ENCODE results near the gene LUZP2. TPM values are rescaled to one million over a fixed set of nuclear protein-coding genes. Genes with fewer than 3 reads are reported as not detected.

The LUZP2 gene
- total and polyA plus RNA-seq, 2 donors: 0.41 to 26.4 TPM

- DNase-seq (ENCODE audit: extremely low spot score): no peak
- H3K36me3 ChIP-seq (ENCODE audit: insufficient read depth): no peaks in the 10 kb centered on the region
- H3K27ac ChIP-seq (ENCODE audit: low read depth): no peak overlapping the region
Measured at GRCh38 chr11:24781288-24781687, 284.4 kb downstream of the LUZP2 start.

GRCh38 chr11:24793479-24793878 lies 296.6 kb downstream of the LUZP2 start:
- no peak overlapping the region for H3K4me3 ChIP-seq (ENCODE audit: low read depth, low read length)
- no peaks in the 10 kb centered on the region for H3K4me1 ChIP-seq (ENCODE audit: insufficient read depth)
- no peak overlapping the region for H3K27ac ChIP-seq (ENCODE audit: low read depth)
- H3K36me3 ChIP-seq (ENCODE audit: insufficient read depth): no peaks in the 10 kb centered on the region
- no peak for DNase-seq (ENCODE audit: extremely low spot score)
- 49% methylated on average over 2 of the region's 2 CpGs for WGBS

More at GRCh38 chr11:24781288-24781687, 284.4 kb downstream of the LUZP2 start:
- no peak overlapping the region for H3K4me3 ChIP-seq (ENCODE audit: low read depth, low read length)
- H3K4me1 ChIP-seq (ENCODE audit: insufficient read depth): no peaks in the 10 kb centered on the region

DNA sequence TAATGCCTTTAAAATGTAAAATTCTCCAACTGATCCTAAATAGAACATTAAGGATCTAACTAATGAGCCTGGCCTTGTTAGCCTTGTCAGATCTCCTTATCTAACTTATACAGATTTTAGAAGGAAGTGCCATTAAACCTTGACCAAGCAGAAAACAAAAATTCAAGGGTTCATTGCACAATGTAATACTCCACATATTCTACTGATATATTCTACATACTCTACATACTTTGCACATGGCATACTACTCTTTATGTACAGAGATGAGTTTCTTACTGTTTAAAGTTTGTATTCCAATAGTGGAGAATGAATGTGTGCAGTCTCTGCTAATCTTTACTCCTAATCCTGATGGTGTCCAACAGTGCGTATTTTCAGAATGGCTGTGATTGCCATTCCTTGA lies 297.2 kb downstream of the LUZP2 start:
- 95% methylated on average over 1 of the region's 1 CpG for WGBS
- Histone ChIP-seq H3K4me1 (ENCODE audit: insufficient read depth) (no peaks in the 10 kb centered on the region), H3K4me3 (ENCODE audit: low read depth, low read length) (no peak overlapping the region), H3K36me3 (ENCODE audit: insufficient read depth) (no peaks in the 10 kb centered on the region), H3K27ac (ENCODE audit: low read depth) (no peak overlapping the region)
- DNase-seq (ENCODE audit: extremely low spot score): no peak

- no peak for DNase-seq (ENCODE audit: extremely low spot score)
Measured at GRCh38 chr11:24805671-24806070, 308.8 kb downstream of the LUZP2 start.

DNA sequence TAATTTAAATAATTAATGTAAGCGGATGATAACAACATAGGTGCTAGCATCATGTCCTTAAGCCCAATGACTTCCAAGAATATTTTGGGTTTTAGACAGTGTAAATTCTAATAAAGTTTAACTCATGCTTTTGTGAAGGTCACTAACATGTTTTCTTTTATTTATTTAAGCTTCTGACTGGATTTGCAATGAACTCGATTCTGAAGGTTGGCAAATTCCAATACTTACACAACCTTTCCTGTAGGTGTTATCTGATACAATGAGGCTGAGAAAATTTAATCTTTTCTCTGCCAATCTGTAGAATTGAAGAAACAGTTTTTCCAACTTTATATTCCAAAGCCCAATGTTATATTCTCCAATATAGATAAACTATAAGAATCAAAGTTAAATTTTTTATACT lies 311.3 kb downstream of the LUZP2 start:
- H3K27ac ChIP-seq (ENCODE audit: low read depth): no peak overlapping the region
- no peaks in the 10 kb centered on the region for H3K4me1 ChIP-seq (ENCODE audit: insufficient read depth)
- H3K36me3 ChIP-seq (ENCODE audit: insufficient read depth): no peaks in the 10 kb centered on the region
- no peak overlapping the region for H3K4me3 ChIP-seq (ENCODE audit: low read depth, low read length)
- no peak for DNase-seq (ENCODE audit: extremely low spot score)
- 80% methylated on average over 2 of the region's 2 CpGs for WGBS

More at GRCh38 chr11:24805671-24806070, 308.8 kb downstream of the LUZP2 start:
- Histone ChIP-seq H3K4me1 (ENCODE audit: insufficient read depth) (no peaks in the 10 kb centered on the region), H3K27ac (ENCODE audit: low read depth) (no peak overlapping the region), H3K4me3 (ENCODE audit: low read depth, low read length) (no peak overlapping the region), H3K36me3 (ENCODE audit: insufficient read depth) (no peaks in the 10 kb centered on the region)
- WGBS: 40% methylated on average over 2 of the region's 2 CpGs

GRCh38 chr11:24819006-24819405 lies 322.2 kb downstream of the LUZP2 start:
- Histone ChIP-seq H3K27ac (ENCODE audit: low read depth) (no peak overlapping the region), H3K4me1 (ENCODE audit: insufficient read depth) (no peaks in the 10 kb centered on the region), H3K4me3 (ENCODE audit: low read depth, low read length) (no peak overlapping the region), H3K36me3 (ENCODE audit: insufficient read depth) (no peaks in the 10 kb centered on the region)
- no peak for DNase-seq (ENCODE audit: extremely low spot score)
- WGBS: 34% methylated on average over 4 of the region's 4 CpGs

- DNase-seq (ENCODE audit: extremely low spot score): no peak
- H3K4me3 ChIP-seq (ENCODE audit: low read depth, low read length): no peak overlapping the region
- H3K36me3 ChIP-seq (ENCODE audit: insufficient read depth): no peaks in the 10 kb centered on the region
- 68% methylated on average over 4 of the region's 4 CpGs for WGBS
- H3K4me1 ChIP-seq (ENCODE audit: insufficient read depth): no peaks in the 10 kb centered on the region
- H3K27ac ChIP-seq (ENCODE audit: low read depth): no peak overlapping the region
Measured at GRCh38 chr11:24819863-24820434, 323.1 kb downstream of the LUZP2 start.

DNA sequence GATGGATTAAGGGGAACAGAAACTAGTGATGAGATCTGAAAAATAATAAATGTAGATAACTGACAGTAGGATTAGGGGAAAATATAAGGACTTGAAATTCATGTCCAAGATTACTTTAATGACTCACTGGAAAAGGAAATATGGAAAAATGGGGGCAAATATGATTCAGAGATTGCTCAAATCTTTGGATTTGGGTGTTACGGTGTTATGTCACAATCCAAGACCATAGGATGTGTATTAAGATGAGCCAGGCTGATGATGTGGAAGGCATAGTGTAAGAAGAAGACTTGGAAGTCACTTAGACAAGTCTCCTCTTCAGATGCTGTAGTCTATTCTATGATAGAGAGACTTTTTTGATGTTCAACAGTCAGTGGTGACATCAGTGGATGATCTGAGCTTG lies 323.7 kb downstream of the LUZP2 start:
- WGBS: 88% methylated on average over 1 of the region's 1 CpG
- Histone ChIP-seq H3K36me3 (ENCODE audit: insufficient read depth) (no peaks in the 10 kb centered on the region), H3K4me3 (ENCODE audit: low read depth, low read length) (no peak overlapping the region), H3K27ac (ENCODE audit: low read depth) (no peak overlapping the region), H3K4me1 (ENCODE audit: insufficient read depth) (no peaks in the 10 kb centered on the region)
- no peak for DNase-seq (ENCODE audit: extremely low spot score)

DNA sequence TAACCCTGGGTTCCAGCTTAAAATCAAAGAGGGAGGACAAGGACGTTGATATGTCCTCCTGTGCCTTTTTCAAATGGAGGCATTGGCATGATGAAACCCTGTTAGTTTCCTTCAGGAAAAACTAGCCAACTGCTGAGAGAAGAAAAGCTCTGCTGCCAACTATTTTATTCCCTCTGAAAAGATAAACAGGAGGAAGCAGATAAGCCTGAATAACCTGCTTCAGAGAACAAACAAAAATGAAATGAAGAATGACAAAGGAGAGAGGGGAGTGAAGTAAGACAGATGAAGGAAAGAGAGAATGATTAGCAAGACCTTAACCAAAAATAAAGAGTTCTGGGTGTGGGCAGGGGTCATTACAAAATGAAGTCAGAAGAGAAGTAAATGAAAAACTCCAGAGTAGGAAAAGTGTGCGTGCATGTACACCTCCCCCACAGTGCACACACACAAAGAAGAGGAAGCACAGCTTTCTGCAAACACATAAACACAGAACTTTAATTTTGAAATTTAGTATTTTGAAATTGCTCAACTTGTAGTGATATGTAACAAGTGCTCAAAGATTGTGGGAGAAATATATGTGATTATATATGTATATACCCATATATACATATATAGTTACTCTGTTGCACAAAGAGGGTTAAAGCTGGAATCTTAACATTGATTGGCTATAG lies 332.2 kb downstream of the LUZP2 start:
- Histone ChIP-seq H3K4me1 (ENCODE audit: insufficient read depth) (no peaks in the 10 kb centered on the region), H3K36me3 (ENCODE audit: insufficient read depth) (no peaks in the 10 kb centered on the region), H3K27ac (ENCODE audit: low read depth) (no peak overlapping the region), H3K4me3 (ENCODE audit: low read depth, low read length) (no peak overlapping the region)
- 52% methylated on average over 2 of the region's 2 CpGs for WGBS
- peak; percentile 37 for DNase-seq (ENCODE audit: extremely low spot score)

DNA sequence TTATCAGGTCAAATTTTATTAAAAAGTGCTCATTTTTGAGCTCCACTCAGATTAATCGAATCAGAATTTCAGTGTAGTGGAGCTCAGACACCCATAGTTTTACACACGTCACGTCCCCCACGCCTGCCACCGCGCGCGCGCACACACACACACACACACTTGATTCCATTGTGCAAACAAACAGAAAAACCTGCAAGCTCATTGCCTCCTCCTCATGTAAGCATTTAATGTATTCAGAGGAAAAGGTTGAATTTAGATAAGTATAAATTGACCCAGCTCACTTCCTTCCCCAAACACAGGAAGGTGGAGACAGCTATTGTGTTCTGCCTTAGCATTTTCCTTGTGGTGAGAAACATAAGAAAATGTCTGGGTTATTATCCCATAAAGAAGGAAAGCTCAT lies 336.7 kb downstream of the LUZP2 start:
- no peak overlapping the region for H3K27ac ChIP-seq (ENCODE audit: low read depth)
- H3K36me3 ChIP-seq (ENCODE audit: insufficient read depth): no peaks in the 10 kb centered on the region
- no peaks in the 10 kb centered on the region for H3K4me1 ChIP-seq (ENCODE audit: insufficient read depth)
- H3K4me3 ChIP-seq (ENCODE audit: low read depth, low read length): no peak overlapping the region
- 60% methylated on average over 9 of the region's 9 CpGs for WGBS
- DNase-seq (ENCODE audit: extremely low spot score): no peak

DNA sequence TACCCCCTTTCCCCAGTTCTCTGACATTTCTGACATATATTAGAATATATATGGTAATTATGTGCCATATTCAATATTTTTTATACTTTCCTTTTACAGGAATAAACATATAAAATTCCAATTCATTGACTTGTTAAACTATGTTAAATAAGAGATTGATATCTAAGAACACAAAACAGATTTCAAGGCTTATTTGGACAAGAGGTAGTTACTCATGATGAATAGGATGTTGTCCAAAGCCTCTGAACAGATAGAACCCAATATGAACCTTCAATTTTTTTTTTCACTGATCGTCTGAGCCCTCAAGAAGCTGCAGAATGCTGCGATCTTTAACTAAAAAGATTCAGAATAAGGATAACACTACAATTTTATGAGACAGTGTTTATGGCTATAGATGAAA lies 340.3 kb downstream of the LUZP2 start:
- DNase-seq (ENCODE audit: extremely low spot score): no peak
- no peak overlapping the region for H3K27ac ChIP-seq (ENCODE audit: low read depth)
- no peak overlapping the region for H3K4me3 ChIP-seq (ENCODE audit: low read depth, low read length)
- no peaks in the 10 kb centered on the region for H3K4me1 ChIP-seq (ENCODE audit: insufficient read depth)
- H3K36me3 ChIP-seq (ENCODE audit: insufficient read depth): no peaks in the 10 kb centered on the region
- WGBS: 78% methylated on average over 2 of the region's 2 CpGs

DNA sequence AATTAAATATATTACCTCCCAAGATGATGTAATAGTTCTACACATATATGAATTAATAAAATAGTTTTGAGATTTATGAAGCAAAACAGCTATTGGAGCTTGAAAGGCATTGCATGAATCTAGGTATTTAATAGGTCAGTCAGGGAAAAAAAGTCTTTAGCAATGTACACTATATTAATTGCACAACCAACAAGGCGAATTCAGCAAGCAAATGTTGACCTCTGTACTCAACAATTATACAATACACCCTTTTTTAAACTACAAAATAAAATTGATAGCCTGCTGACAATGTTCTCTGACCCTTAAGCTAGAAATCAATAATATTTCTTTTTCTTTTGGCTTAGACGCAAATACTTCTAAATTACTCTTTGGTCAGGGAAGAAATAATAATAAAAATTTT lies 345.5 kb downstream of the LUZP2 start:
- no peaks in the 10 kb centered on the region for H3K36me3 ChIP-seq (ENCODE audit: insufficient read depth)
- no peak overlapping the region for H3K4me3 ChIP-seq (ENCODE audit: low read depth, low read length)
- H3K27ac ChIP-seq (ENCODE audit: low read depth): no peak overlapping the region
- no peaks in the 10 kb centered on the region for H3K4me1 ChIP-seq (ENCODE audit: insufficient read depth)
- no peak for DNase-seq (ENCODE audit: extremely low spot score)
- WGBS: 88% methylated on average over 2 of the region's 2 CpGs

DNA sequence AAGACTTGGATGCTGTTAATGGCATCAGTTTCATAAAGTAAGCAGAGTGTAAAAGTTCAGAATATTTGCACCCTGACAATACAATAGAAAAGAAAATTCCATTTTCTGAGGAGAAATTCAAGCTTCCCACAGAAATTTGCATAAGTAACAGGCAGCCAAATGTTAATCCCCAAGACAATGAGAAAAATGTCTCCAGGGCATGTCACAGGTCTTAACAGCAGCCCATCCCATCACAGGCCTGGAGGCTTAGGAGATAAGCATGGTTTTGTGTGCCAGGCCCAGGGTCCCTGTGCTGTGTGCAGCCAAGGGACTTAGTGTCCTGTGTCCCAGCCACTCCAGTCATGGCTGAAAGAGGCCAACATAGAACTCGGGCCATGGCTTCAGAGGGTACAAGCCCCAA lies 347.6 kb downstream of the LUZP2 start:
- H3K27ac ChIP-seq (ENCODE audit: low read depth): no peak overlapping the region
- WGBS: 94% methylated on average over 1 of the region's 1 CpG
- H3K4me3 ChIP-seq (ENCODE audit: low read depth, low read length): no peak overlapping the region
- H3K36me3 ChIP-seq (ENCODE audit: insufficient read depth): no peaks in the 10 kb centered on the region
- DNase-seq (ENCODE audit: extremely low spot score): no peak
- H3K4me1 ChIP-seq (ENCODE audit: insufficient read depth): no peaks in the 10 kb centered on the region

DNA sequence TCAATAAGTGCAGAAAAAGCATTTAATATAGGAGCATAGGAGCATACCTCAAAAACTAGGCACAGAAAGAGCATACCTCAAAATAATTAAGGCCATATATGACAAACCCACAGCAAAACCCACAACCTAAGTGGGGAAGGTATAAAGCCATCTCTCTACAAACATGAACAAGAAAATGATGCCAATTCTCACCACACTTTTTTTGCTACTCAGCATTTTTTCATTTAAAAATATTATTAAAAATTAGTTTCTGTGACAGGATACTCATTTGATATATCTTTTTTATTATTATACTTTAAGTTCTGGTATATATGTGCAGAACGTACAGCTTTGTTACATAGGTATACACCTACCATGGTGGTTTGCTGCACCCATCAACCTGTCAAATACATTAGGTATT lies 352.0 kb downstream of the LUZP2 start:
- Histone ChIP-seq H3K36me3 (ENCODE audit: insufficient read depth) (no peaks in the 10 kb centered on the region), H3K4me3 (ENCODE audit: low read depth, low read length) (no peak overlapping the region), H3K27ac (ENCODE audit: low read depth) (no peak overlapping the region), H3K4me1 (ENCODE audit: insufficient read depth) (no peaks in the 10 kb centered on the region)
- DNase-seq (ENCODE audit: extremely low spot score): no peak
- WGBS: 97% methylated on average over 1 of the region's 1 CpG

GRCh38 chr11:24855951-24856350 lies 359.1 kb downstream of the LUZP2 start:
- Histone ChIP-seq H3K27ac (ENCODE audit: low read depth) (no peak overlapping the region), H3K4me1 (ENCODE audit: insufficient read depth) (no peaks in the 10 kb centered on the region), H3K36me3 (ENCODE audit: insufficient read depth) (no peaks in the 10 kb centered on the region), H3K4me3 (ENCODE audit: low read depth, low read length) (no peak overlapping the region)
- no peak for DNase-seq (ENCODE audit: extremely low spot score)

All from urinary bladder (tissue), 4 donors.